Middle frontal gyrus (tissue), 1 donor: Measurements from ENCODE around the gene PIGM.
"Not testable (repeated sequence)": the region's sequence is repeated elsewhere in the genome, so short reads cannot be mapped to it uniquely, and the experiment has no call there.

Experiments
- DNase-seq: peaks from one replicate; pipeline ENCODE4 v3.0.0-alpha.2; 2015; ENCODE audit warnings: low spot score; ENCODE audit errors: extremely low spot score

Gene PIGM

DNA sequence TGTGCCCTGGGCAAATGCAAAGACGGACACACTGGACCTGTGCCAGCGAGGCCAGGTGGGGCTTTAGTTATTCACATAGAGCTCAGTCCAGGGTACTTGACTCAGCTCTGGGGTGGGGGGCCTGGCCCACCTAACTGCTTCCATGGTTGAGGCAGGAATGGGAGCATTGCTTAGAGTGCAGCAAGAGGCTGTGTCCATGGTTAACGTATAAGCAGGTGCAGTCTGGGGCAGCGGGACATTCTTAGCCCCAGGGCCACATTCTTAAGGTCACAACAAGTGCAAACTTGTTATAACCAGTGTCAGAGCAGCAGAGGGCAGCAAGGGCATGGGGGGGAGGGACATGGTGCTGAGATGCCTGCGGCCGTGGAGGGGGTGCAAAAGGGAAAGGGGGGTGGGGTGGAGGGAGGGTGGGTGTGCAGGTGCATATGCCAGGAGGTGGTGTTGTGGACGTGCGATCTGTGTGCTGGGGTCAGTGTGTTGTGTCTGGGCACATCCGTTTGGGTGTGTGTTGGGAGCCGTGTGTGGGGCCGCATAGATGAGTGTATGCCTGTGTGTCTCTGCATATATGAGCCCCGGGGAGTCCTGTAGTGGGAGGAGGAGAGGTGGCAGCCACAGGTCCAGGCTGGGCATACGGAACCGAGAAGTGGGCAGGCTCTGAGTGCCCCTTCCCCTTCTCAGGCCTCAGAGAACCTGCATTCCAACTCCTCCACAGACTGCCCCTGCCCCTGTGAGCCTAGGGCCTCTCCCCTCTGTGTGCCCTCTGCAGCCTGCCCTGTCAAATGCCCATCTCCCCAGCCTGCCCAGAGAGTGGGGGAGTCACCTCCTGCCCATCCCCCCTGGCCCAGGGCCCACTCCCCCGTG is 29.8 kb upstream of the PIGM start:
- DNase-seq = no peak

DNA sequence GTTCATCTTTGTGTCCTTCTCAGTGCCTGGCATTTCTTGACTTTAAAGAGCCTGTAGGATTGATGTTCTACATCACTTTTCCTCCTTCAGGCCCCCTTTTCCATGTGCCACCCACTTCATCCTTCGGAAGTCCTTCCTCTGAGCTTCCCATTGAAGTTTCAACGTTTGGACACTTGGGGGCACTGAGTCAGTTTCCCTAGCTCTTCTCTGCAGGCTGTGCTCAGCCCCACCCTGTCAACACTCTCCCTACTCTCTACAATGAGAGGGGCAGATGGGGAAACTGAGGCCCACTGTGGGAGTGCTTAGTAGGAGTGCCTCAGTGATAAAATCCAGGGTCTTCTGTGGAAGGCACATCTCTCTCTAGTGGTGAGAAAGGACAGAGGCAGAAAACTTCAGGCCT is 26.3 kb upstream of the PIGM start:
- DNase-seq = no peak

DNA sequence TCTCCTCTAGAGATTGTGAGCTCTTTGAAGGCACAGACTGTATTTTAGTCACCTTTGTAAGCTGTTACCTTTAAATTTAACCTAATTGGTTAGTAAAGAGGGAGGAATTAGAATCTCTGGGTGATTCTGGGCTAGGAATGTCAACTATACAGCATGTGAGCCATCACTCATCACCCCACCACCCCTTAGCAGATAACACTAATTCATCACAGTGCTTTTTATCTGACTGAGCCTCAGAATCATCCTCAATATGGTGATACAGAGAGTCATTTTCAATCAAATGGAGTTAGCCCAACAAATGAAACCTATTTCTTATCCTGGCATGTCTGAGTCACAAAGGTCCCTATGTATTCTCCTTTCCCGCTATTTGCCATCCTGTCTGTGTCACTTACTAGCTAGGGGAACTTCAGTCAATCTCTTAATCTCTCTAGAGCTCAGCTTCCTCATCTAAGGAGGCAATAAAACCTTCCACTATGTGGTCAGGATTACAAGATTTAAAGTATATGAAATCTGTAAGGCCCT is 24.9 kb upstream of the PIGM start:
- no peak for DNase-seq

DNA sequence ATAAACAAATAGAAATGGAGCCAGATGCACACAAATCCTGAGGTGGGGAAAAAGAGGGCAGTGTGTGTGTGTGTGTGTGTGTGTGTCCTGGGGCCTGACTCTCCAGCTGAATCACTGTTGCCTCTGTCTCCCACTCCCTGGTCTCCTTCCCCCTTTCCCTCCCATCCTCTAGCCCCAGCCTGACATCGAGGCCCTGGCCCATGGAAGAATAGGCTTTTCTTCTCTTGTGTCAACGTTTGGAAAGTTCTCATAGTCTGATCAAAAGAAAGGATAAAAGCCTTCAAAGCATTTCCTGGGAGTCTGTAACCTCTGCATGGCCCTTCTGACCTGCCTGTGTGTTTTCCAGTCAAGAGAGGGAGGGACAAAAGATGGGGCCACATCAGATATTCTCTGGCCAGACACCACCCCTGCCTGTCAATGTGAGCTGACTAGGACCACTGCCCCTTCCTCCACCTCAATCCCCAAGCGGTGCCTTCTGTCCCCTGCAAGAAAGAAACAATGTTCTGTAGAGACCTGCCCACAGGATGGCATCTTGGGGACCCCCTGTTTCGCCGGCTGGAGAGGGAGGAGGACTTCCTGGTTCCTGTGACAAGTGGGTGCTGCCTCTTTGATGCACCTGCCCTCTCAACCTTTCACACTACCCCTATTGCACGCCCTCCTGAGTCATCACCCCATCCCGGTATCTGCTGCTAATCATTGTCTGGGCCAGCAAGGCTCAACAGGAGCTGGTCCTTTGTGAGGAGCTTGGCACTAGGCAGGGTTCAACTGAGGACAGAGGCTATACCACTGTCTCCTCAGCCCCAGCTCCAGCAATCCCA is 22.0 kb upstream of the PIGM start:
- DNase-seq = no peak

DNA sequence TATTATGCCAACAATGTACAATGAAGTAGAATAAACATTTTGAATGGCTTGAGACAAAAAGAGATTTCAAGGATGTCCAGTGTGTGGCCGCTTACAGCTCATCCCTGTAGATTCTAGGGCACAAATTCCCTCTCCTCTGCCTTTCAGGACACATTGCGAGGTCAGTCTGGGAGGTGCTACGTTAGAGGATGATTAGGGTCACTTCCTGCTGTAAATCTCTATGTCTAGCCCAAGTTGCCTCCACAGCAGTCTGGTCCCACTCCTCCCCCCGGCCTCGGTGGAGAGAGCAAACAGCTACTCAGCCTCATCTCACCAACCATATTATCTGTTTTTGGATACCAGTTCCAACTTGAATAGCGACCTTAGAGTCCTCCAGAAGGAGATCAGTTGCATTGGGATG is 21.1 kb upstream of the PIGM start:
- DNase-seq = no peak

DNA sequence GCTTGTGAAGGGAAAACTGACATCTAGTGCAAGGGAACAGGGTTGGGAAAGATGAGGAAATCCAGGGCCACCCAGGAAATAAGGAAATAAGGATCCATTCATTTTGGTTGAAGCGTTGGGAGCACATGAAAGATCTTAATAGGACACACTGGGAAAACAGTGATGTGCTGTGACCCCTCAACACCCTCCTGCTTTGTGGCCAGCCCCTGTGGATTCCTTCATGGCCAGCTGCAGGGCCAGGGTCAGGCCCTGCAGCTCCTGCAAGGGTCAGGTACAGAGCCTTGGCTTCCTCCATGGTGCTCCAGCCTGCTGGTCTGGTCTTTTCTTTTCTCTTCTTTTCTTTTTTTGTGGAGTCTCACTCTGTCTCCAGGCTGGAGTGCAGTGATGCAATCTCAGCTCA is 18.8 kb upstream of the PIGM start:
- DNase-seq = no peak

DNA sequence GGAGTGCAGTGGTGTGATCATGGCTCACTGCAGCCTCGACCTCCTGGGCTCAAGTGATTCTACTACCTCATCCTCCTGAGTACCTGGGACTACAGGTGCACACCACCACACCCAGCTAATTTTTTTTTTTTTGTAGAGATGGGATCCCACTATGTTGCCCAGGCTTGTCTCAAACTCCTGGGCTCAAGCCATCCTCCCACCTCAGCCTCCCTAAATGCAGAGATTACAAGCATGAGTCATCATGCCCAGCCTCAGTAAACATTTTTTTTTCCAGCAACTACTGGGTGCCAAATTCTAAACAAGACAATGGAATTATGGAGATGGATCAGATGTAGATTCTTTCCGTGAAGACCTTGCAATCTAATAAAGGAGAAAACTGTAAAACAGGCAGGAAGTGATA is 18.4 kb upstream of the PIGM start:
- DNase-seq = not testable (repeated sequence)

DNA sequence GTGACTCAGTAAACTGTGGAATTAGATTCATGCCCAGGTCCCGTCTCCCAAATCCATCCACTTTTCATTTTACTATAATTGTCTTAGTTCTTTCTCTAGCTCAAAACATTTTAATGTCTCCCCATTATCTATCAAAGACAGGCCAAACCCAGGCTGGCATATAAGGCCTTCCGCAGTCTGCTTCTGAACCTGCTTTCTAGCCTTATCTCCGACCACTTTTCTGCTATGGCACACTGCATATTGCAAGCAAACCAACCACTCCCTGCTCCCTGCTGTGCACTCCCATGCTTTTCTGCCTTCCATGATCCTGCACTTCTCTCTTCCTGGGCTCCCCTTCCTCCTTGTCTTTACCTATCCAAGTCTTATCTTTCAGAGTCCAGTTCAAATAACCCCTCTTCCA is 17.3 kb upstream of the PIGM start:
- DNase-seq = no peak

DNA sequence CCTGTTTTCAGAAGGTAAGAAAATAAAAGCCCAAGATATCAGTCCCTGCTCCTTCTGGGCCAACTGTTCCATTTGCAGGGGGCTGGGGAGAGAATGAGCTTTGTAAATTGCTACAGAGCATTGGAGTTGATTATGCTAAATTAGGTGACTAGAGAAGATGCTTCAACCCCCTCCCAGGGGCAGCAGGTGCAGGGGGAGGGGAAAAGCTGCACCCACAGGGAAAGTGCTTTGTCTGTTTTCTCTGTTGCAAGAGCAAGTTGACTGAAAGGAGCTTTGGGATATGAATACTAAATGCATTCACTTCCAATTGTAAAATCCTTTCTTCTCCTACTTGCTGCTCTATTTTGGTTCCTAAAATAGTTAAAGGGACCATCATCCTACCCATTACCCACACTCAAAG is 16.5 kb upstream of the PIGM start:
- no peak for DNase-seq

DNA sequence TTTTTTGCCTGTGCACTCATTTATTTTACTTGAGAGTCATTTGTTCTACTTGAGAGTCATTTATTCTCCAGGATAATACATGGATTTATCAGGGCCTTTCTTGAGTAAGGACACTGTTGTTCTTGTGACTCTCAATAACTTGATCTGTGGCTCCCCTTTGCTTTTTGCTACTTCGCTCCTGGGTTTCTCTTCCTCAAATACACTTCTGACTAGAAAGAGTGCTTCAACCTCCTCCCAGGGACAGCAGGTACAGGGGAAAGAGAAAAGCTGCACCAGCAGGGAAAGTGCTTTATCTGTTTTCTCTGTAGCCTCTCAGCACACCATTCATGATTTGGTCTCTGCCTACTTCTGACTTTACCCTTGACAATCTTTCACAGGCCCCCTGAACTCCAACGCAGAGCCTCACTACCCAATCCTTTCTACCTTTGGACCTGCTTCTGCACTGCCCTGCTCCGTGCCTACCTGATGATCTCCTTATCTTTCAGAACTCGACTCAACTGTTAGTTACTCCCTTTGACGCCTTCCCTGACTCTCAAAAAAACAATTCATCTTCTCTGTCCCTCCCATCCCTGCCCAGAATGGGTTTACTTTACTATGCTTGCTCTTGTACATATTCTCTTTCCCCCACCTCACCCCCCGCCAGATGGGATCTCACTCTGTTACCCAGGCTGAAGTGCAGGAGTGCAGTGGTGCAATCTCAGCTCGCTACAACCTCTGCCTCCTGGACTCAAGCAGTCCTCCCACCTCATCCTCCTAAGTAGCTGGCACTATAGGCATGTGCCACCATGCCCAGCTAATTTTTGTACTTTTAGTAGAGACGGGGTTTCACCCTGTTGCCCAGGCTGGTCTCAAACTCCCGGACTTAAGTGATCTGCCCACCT is 15.6 kb upstream of the PIGM start:
- no peak for DNase-seq

DNA sequence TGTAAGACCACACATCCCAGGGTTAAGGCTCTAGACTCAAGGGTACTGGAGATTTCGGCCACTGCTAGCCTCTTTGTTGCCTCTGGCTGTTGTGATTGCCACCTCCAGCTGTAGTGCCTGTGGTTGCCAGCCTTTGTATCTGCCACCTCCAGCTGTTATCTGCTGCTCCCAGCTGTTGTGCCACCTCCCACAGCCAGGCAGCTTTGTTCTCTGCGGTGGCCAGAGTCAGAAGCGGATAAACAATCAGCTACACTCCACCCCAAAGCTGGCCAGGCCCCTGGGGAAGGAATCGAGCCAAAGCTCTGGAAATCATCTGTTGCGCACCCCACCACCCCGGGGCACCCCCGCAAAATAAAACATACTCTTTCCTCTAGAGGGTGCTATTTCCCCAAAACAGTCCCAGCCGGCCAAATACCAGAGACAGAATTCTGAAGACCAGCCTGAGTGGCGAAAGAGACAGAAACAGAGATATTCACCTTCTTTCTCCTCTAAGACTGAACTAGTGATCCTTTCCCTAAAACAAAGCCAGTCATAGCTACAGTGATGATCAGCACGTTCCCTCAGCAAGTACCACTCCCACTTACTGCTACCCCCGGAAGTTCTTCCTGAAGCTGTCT is 14.8 kb upstream of the PIGM start:
- DNase-seq = peak; percentile 81

DNA sequence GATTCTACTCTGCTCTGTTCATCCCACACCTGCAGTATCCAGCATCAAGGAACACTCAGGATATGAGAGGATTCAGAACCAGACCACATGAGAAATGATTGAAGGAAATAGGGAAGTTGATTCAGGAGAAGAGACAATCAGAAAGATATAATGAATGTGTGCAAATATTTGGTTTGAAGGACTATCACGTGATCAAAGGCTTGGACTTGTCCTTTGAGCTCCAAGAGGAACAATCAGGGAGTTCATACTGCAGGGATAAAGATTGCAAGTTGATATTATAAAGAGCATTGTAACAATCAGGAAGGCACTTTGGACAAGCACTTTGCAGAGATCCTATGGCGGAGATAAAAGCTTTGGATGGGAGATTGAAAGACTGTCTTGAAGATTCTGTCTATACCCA is 13.9 kb upstream of the PIGM start:
- DNase-seq = no peak

DNA sequence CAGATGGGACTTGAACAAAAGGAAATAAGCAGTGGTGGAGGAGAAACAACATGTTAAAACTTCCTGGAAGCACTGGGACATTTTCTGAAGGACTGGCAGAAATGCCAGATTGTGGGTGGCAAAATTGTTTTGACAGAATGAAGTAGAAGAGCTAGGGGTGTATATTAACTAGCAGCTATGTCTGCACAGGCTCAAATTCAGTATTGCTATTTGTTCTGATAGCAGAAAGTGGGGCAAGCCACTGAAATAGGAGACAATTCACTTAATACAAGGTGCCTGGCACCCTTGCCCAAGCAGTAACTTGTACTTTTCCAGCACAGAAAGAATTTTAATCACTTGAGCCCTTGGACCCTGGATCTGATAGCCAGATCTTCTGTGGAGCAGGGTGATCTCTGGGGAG is 11.8 kb upstream of the PIGM start:
- no peak for DNase-seq

DNA sequence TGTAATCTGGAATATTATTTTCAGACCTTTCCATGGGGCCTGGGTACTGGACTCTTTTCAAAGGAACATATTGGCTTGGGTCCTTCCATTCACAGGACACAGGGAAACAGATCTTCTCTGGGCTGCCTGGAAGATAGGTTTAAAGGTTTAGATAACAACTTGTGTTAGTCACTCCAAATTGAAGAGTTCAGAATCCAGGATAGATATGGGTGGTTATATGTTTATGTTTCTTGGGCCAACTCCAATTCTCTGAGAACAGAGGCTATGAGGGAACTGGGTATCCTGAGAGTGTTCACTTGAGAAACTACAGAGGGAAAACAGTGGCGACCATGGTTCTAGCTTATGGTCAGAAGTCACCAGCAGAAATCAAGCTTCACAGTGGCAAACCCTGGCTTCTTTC is 8.7 kb upstream of the PIGM start:
- no peak for DNase-seq

DNA sequence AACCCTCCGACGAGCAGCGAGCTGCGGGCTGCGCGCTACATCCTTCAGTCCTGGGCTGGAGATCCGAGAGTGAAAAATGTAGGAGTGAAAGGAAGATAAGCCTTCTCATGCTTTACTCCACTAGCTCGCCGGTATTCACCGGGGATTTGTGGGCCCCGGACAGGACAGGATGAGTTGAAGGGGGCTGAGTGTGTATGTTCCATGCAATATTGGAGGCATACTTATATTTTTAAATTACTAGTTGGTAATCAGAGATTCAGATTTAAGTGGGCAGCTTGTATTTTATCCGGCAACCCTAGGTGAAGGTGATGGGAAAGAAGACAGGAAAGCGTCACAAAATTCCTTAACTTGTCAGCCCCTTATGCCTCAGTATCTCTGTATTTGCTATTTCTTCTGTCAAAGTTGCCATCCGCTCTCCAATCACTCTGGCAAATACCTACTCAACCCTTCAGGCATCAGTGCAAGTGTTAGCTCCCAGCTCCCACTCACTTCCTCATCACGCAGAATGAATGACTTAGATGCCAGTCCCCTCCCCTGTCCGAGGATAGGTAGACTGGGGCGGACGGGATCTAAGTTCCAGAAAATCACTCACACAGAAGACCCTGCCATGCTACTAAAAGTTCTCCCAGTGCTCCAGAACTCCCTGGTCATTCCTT is 503 bp upstream of the PIGM start:
- DNase-seq = no peak

DNA sequence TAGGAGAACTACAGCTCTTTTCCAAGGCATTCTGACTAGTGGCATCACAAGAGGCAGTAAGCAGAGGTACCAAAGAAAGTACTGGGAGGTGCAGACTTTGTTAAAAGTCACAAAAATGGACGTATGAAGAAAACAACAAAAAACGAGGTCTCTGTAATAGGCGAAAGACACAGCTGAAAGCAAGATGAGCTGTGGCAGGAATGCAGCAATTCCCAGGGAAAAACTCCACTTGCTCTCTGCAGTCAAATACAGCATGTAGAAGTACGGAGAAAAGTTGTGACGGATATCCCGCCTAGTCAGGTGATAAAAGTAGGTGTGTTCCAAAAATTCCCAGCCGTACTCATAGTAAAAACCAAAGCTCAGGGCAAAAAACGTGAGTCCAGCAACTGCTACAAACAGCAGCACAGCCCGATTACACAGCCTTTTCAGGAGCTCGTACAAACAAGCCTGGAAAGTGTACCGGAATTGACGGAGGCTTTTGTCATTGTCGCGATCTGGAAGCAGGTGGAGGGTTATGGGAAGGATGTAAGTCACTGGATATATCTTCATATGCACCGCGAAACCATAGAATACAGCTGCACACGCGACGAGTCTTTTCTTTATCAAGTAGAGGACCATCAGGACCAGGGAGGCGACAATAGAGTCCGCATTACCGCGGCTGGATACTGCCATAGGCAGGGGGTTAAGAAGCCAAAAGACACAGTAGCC is 979 bp downstream of the PIGM start:
- no peak for DNase-seq

DNA sequence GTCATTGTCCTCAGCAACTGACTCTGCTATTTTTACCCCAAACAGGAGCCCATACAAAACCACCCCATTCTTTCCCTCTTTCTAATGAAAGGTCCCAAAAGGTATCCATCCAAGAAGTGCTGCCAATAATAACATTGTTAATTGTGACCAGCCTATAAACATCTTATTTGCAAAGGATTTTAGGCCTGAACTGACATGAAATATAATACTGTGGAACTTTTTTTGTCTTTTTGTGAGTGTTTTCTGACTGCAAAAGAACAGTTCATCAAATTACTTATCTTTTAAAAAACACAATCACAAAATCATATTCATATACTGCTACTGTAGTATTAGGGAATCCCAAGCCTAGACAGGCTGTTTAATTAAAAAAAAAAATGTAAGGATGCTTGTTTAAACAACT is 3.4 kb downstream of the PIGM start:
- DNase-seq = no peak

DNA sequence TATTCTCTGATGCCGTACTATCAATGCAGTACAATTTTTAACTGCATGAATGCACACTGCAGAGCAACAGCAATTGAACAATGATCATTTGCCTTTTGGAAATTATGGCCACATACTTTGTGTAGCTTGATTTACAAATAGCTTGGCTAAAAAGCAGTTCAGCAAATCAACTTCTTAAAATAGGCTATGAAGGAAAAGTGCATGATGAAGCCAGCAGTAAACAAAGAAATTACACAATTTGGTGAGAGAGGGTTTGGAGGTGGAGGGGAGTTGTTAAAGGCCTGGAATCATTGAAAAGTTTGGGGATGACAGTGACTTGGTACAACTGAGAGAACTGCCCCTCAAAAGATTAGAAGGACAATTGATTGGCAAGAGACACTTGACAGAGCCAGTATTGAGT is 6.5 kb downstream of the PIGM start:
- no peak for DNase-seq

DNA sequence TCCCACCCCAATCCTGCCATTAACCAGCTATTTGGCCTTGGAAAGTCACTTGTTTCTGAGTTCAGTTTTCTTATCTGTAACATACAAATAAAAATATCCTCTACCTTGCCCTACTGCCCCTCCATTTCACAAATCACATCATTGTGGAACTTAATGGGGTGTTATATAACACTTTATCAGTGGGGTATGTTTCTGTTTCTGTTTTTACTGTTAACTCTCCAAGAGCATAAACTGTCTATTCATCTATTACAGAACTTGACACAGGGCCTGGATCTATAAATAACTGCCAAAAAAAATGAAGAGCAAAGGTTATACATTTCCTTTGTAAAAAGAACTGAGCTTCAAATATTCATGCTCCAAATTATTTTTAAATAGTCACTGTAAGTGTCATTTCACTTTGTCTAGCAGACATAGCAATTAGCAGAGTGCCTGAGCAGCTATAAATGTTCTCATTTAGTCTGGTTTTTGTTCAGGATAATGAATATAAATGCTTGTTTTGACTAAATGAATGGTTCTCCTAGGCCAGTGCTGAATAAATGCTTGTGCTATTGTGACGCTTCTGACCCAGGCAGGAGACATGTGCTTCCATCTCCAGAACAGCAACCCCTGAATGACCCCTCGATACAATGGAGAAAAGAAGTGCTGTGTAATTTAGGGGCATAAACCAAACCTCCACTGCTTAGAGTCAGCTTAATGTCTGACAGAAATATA is 7.4 kb downstream of the PIGM start:
- DNase-seq = no peak
